Measurements from ENCODE around the gene CCNK. TPM values are rescaled to one million over a fixed set of nuclear protein-coding genes. Genes with fewer than 3 reads are reported as not detected.

The CCNK gene
- total RNA-seq = 10 to 100 TPM; 90.2 to 98.8 TPM

DNA sequence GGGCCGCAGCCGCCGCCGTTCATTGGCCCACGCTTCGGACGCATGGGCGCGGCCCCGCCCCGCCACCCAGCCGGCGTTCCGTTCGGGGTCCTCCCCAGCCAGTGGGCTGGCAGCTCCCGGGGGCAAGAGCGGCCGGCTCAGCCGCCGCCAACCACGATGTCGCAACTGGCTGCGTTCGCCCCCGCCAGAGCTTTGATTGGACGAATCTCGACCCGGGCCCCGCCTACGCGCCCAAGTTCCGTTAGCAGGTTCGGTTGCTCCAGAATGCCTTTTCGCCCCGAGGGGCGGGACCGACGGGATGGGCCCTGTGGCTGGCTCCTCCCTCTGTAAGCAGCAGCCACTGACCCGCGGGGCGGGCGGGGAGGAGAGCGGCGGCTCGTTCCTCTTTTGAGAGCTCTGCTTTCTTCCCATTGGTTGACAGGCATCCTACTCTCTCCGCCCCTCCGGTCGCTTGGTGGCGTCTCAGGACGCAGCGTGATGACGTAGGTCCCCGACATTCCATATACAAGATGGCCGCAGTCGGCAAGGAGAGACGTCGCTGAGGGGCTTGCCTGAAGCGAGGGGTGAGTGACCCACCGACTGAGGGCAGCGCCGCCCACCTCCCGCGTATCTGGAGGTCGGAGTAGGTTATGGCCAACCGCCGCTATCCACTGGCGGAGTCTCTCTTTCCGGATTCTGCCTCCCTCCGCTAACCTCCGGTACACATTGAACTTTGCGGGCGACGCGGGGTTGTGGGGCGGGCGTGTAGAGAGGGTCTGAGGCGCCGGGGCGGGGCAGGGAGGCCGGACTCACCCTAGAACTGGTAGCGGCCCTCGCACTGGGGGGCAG is at the start of gene CCNK:
Gene CCNK (plus strand): TSS at position 493 of the 828 bp plus-strand sequence. CDS start 11,269 bp downstream, outside the sequence.
- H3K4me1 Mint-ChIP-seq (ENCODE audit: low read depth) = peaks cover 56% of the 10 kb centered on the region
- POLR2A ChIA-PET = interaction anchor here (1.0 to 3.4 kb wide), 6 partner anchors 9 to 124 kb away, joined by 3 to 14 read pairs (median 4); partner anchors contain the start of gene CCDC85C

DNA sequence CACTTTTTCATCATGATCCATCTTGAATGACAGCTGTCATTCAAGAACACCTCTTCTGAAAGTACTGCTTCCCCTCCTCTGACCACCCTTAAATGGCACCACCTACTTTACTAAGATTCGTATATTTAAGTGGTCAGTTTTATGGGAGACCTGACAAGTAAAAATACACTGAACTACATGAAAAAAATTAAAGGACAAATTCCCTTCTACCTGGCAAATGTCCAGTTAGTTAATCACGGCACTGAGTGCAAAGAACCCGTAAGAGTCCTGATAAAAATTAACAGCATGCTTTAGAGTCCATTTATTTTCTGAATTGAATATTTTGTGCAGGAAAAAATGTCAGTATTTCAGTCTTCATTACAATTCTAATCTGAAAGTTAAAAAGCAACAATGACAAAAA is 49.2 kb upstream of the CCNK start:
- no peak overlapping the region for H3K4me3 Mint-ChIP-seq
- intact Hi-C loops (cut with micrococcal nuclease) = no loop called here
- POLR2A ChIA-PET = no interaction called here
- H3K27me3 Mint-ChIP-seq = no peaks in the 10 kb centered on the region
- CTCF ChIA-PET = interaction anchor here (1.5 kb wide), 1 partner anchor 12 kb away, joined by 4 read pairs; no protein-coding TSS in a partner anchor
- DNase-seq (no peak), ATAC-seq (no peak)
- peaks cover 4% of the 10 kb centered on the region for H3K9me3 Mint-ChIP-seq
- H3K27ac Mint-ChIP-seq = no peak overlapping the region
- H3K4me1 Mint-ChIP-seq (ENCODE audit: low read depth) = peaks cover 19% of the 10 kb centered on the region
- peaks cover 66% of the 10 kb centered on the region for H3K36me3 Mint-ChIP-seq (ENCODE audit: low read depth)
- TF ChIP-seq, protein P1, sequence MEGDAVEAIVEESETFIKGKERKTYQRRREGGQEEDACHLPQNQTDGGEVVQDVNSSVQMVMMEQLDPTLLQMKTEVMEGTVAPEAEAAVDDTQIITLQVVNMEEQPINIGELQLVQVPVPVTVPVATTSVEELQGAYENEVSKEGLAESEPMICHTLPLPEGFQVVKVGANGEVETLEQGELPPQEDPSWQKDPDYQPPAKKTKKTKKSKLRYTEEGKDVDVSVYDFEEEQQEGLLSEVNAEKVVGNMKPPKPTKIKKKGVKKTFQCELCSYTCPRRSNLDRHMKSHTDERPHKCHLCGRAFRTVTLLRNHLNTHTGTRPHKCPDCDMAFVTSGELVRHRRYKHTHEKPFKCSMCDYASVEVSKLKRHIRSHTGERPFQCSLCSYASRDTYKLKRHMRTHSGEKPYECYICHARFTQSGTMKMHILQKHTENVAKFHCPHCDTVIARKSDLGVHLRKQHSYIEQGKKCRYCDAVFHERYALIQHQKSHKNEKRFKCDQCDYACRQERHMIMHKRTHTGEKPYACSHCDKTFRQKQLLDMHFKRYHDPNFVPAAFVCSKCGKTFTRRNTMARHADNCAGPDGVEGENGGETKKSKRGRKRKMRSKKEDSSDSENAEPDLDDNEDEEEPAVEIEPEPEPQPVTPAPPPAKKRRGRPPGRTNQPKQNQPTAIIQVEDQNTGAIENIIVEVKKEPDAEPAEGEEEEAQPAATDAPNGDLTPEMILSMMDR (IDR thresholded peaks at IDR 0.05) = no peak

More for the DNA sequence above, at the start of gene CCNK:
- Mint-ChIP-seq H3K27me3 (no peaks in the 10 kb centered on the region), H3K27ac (peak within 1 kb of the TSS; percentile 96), H3K4me3 (peak within 1 kb of the TSS; percentile 96), H3K36me3 (ENCODE audit: low read depth) (no peaks in the 10 kb centered on the region), H3K9me3 (no peaks in the 10 kb centered on the region)
- CTCF ChIA-PET = interaction anchor here (1.0 to 1.6 kb wide), 3 partner anchors 9 to 203 kb away, joined by 3 to 5 read pairs (median 3); partner anchors contain the start of gene CYP46A1
- TF ChIP-seq, protein P1 (IDR thresholded peaks at IDR 0.05) = no peak
- DNase-seq (peak; percentile 100), ATAC-seq (peak; percentile 93)
- intact Hi-C loops (cut with micrococcal nuclease) = no loop called here

DNA sequence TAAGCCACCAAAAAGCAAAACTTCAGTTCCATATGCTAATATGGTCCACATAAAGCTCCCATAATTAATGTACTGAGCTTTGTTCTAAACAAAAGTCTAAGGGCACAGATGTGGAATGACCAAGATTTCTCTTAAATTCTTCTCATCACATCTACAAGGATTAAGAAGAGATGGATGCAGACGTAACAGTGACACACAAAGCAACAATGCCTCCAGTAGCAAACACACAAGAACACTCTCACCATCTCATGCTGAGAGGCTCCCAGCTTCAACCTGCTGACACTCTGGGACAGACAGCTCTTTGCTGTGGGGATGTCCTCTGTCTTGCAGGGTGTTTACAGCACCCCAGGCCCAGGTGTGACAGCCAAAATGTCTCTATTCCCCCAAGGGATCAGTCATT is 48.7 kb upstream of the CCNK start:
- no peak for ATAC-seq
- CTCF ChIA-PET = interaction anchor here (1.5 kb wide), 1 partner anchor 11 kb away, joined by 4 read pairs; no protein-coding TSS in a partner anchor
- peaks cover 70% of the 10 kb centered on the region for H3K36me3 Mint-ChIP-seq (ENCODE audit: low read depth)
- H3K27ac Mint-ChIP-seq = no peak overlapping the region
- H3K27me3 Mint-ChIP-seq = no peaks in the 10 kb centered on the region
- DNase-seq = no peak
- TF ChIP-seq, protein P1 (IDR thresholded peaks at IDR 0.05) = no peak
- peaks cover 4% of the 10 kb centered on the region for H3K9me3 Mint-ChIP-seq
- intact Hi-C loops (cut with micrococcal nuclease) = no loop called here
- H3K4me3 Mint-ChIP-seq = no peak overlapping the region
- POLR2A ChIA-PET = no interaction called here
- peaks cover 24% of the 10 kb centered on the region for H3K4me1 Mint-ChIP-seq (ENCODE audit: low read depth)

DNA sequence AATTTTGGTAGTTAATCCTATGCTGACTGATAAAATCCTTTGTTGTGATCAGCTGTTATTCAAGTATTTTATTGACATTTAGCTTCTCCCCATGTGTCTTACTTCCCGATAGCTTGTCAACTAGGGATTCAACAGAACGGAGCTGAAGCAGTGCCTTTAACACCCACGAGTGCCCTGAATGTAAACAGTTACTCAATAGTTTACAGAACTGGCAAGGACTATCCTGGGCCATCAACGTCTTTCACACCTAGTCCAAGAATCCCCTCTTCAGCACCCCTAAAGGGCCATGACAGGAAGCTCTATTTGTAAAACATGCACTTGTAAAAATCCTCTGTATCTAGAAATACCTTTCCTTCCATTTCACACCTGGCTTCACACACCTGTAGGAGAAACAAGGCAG is 45.9 kb upstream of the CCNK start:
- ChIA-PET CTCF (interaction anchor here (1.0 to 3.7 kb wide), 6 partner anchors 11 to 116 kb away, joined by 3 to 12 read pairs (median 4); no protein-coding TSS in a partner anchor), POLR2A (interaction anchor here (0.8 kb wide), 1 partner anchor 12 kb away, joined by 4 read pairs; no protein-coding TSS in a partner anchor)
- intact Hi-C loops (cut with micrococcal nuclease) = no loop called here
- no peaks in the 10 kb centered on the region for H3K9me3 Mint-ChIP-seq
- H3K4me3 Mint-ChIP-seq = no peak overlapping the region
- DNase-seq (no peak), ATAC-seq (no peak)
- TF ChIP-seq, protein P1 (IDR thresholded peaks at IDR 0.05) = no peak
- H3K36me3 Mint-ChIP-seq (ENCODE audit: low read depth) = peaks cover 55% of the 10 kb centered on the region
- H3K27me3 Mint-ChIP-seq = no peaks in the 10 kb centered on the region
- H3K4me1 Mint-ChIP-seq (ENCODE audit: low read depth) = peaks cover 35% of the 10 kb centered on the region
- H3K27ac Mint-ChIP-seq = no peak overlapping the region

All from activated CD8-positive, alpha-beta T cell treated with anti-CD3 and anti-CD28 coated beads for 36 hours (primary cell).